Adrenal gland (tissue), 5 donors: Measurements from ENCODE around the gene PRKAG3.

ENCODE experiments used
- POLR2A ChIP-seq, 2 donors: fragments of 450-650 bp; IDR thresholded peaks; one replicate each; pipeline ENCODE4 v1.6.1; 2017; ENCODE audit warnings: antibody characterized with exemption in 2 of 2, mild to moderate bottlenecking in 2 of 2, moderate library complexity in 1 of 2
- TF ChIP-seq, protein P1 (sequence below), 6 experiments: fragments of 450-650 bp in 4 of 6; fragments of 200-600 bp in 2 of 6; sonication (generic) in 1 of 6; IDR thresholded peaks; 1 replicate in 5 of 6; 2 replicates in 1 of 6; pipeline versions ENCODE4 v1.5.1 to v1.8.0; 2016 to 2021; ENCODE audit warnings: antibody characterized with exemption in 6 of 6, mild to moderate bottlenecking in 2 of 6, moderate library complexity in 1 of 6
- donor health status: DM: no; HTN: no; CAD: no.

- TF ChIP-seq, protein P1, sequence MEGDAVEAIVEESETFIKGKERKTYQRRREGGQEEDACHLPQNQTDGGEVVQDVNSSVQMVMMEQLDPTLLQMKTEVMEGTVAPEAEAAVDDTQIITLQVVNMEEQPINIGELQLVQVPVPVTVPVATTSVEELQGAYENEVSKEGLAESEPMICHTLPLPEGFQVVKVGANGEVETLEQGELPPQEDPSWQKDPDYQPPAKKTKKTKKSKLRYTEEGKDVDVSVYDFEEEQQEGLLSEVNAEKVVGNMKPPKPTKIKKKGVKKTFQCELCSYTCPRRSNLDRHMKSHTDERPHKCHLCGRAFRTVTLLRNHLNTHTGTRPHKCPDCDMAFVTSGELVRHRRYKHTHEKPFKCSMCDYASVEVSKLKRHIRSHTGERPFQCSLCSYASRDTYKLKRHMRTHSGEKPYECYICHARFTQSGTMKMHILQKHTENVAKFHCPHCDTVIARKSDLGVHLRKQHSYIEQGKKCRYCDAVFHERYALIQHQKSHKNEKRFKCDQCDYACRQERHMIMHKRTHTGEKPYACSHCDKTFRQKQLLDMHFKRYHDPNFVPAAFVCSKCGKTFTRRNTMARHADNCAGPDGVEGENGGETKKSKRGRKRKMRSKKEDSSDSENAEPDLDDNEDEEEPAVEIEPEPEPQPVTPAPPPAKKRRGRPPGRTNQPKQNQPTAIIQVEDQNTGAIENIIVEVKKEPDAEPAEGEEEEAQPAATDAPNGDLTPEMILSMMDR (IDR thresholded peaks at IDR 0.05) = no peak
- no peak for TF ChIP-seq POLR2A (IDR thresholded peaks at IDR 0.05)
Measured at GRCh38 chr2:218819093-218819492, 12.5 kb downstream of the PRKAG3 start.
